Testis (tissue), 3 donors: ENCODE results near the gene EZH2. TPM values are rescaled to one million over a fixed set of nuclear protein-coding genes. Genes with fewer than 3 reads are reported as not detected.

Experiments used
- DNase-seq: peaks from one replicate; pipeline ENCODE4 v3.0.0-alpha.2; 2019
- H3K27ac ChIP-seq, 2 donors: fragments of 200-600 bp; sonication (generic); one replicate each; pipeline ENCODE4 v1.5.1; 2019
- H3K27me3 ChIP-seq: fragments of 200-600 bp; sonication (generic); one replicate; pipeline ENCODE4 v1.5.1; 2019
- H3K36me3 ChIP-seq: fragments of 200-600 bp; sonication (generic); one replicate; pipeline ENCODE4 v1.5.1; 2017; ENCODE audit warnings: low read depth; ENCODE audit errors: missing control alignments
- H3K4me1 ChIP-seq: fragments of 200-600 bp; sonication (generic); one replicate; pipeline ENCODE4 v1.5.1; 2019
- H3K4me3 ChIP-seq, 2 donors: fragments of 200-600 bp; sonication (generic); one replicate each; pipeline ENCODE4 v1.5.1; 2017 to 2019
- H3K9me3 ChIP-seq: fragments of 200-600 bp; sonication (generic); one replicate; pipeline ENCODE4 v1.5.1; 2017
- CTCF ChIP-seq, 3 experiments: fragments of 450-650 bp in 2 of 3; fragments of 200-600 bp in 1 of 3; sonication (generic) in 1 of 3; IDR thresholded peaks; one replicate each; pipeline ENCODE4 v1.5.1; 2016 to 2019; ENCODE audit warnings: antibody characterized with exemption in 3 of 3, mild to moderate bottlenecking in 2 of 3, moderate library complexity in 1 of 3
- POLR2A ChIP-seq: fragments of 450-650 bp; IDR thresholded peaks from one replicate; pipeline ENCODE4 v1.6.1; 2017; ENCODE audit warnings: antibody characterized with exemption, mild to moderate bottlenecking, moderate library complexity
- WGBS, 2 donors: methylation state at CpG; one replicate each; pipeline ENCODE4 v1.1.5; 2018; 5-methylcytosine and 5-hydroxymethylcytosine counted together
- intact Hi-C: fragments of 100-400 bp; cut with DNase I; formaldehyde crosslinking; loops from one replicate; pipeline ENCODE4 v1.15.1; 2023; ENCODE audit warnings: low total_unique reads
- polyA plus RNA-seq: library from polyadenylated mRNA; stranded (reverse); fragments of 350-450 nt; fragmentation: Illumina TruSeq; extraction: RNeasy Lipid Tissue Mini Kit (QIAGEN cat#74804); gene quantifications from one replicate; pipeline ENCODE4 v1.2.3, GENCODE V29; 2014; ENCODE audit warnings: low read depth, low replicate concordance; ENCODE audit not compliant: insufficient read depth
- total RNA-seq, 2 donors: library from RNA; depleted of rRNA; stranded (reverse); fragments of >200 nt; gene quantifications; one replicate each; pipeline ENCODE4 v1.2.3, GENCODE V29; 2016

EZH2 gene
- total and polyA plus RNA-seq, 3 donors from 2014 or later: 27.0 to 60.3 (median 36.0) TPM

GRCh38 chr7:148838905-148839304 lies 45.2 kb downstream of the EZH2 start:
- WGBS, 2 donors: 81 to 87% methylated on average over 2 of the region's 2 CpGs

GRCh38 chr7:148835854-148836253 lies 48.2 kb downstream of the EZH2 start:
- DNase-seq: no peak
- WGBS, 2 donors: 92 to 95% methylated on average over 4 of the region's 4 CpGs
- Histone ChIP-seq H3K4me3 (no peak overlapping the region), H3K4me1 (no peaks in the 10 kb centered on the region), H3K27ac (no peak overlapping the region), H3K27me3 (no peaks in the 10 kb centered on the region), H3K9me3 (no peaks in the 10 kb centered on the region), H3K36me3 (no peaks in the 10 kb centered on the region)
- TF ChIP-seq CTCF (IDR thresholded peaks at IDR 0.05): no peak
- TF ChIP-seq POLR2A: no peak
- intact Hi-C loops: no loop called here

More at GRCh38 chr7:148838905-148839304, 45.2 kb downstream of the EZH2 start:
- TF ChIP-seq POLR2A (no peak), CTCF (IDR thresholded peaks at IDR 0.05) (no peak)
- Histone ChIP-seq H3K27me3 (no peaks in the 10 kb centered on the region), H3K4me3 (no peak overlapping the region), H3K9me3 (no peaks in the 10 kb centered on the region), H3K27ac (no peak overlapping the region), H3K4me1 (no peaks in the 10 kb centered on the region), H3K36me3 (no peaks in the 10 kb centered on the region)
- intact Hi-C loops: no loop called here
- no peak for DNase-seq

- no peak for DNase-seq
- Histone ChIP-seq H3K27ac (no peak overlapping the region), H3K4me3 (no peak overlapping the region), H3K4me1 (no peaks in the 10 kb centered on the region), H3K9me3 (no peaks in the 10 kb centered on the region), H3K27me3 (no peaks in the 10 kb centered on the region), H3K36me3 (no peaks in the 10 kb centered on the region)
- intact Hi-C loops: no loop called here
- TF ChIP-seq CTCF (IDR thresholded peaks at IDR 0.05) (no peak), POLR2A (no peak)
- 94 to 98% methylated on average over 2 of the region's 2 CpGs for WGBS, 2 donors
Observed at GRCh38 chr7:148834605-148835004, 49.5 kb downstream of the EZH2 start.

- 87 to 91% methylated on average over 2 of the region's 2 CpGs for WGBS, 2 donors
Observed at GRCh38 chr7:148831782-148832181, 52.3 kb downstream of the EZH2 start.

More at GRCh38 chr7:148831782-148832181, 52.3 kb downstream of the EZH2 start:
- Histone ChIP-seq H3K4me1 (no peaks in the 10 kb centered on the region), H3K27ac (no peak overlapping the region), H3K4me3 (no peak overlapping the region), H3K27me3 (no peaks in the 10 kb centered on the region), H3K36me3 (no peaks in the 10 kb centered on the region), H3K9me3 (no peaks in the 10 kb centered on the region)
- DNase-seq: no peak
- TF ChIP-seq POLR2A (no peak), CTCF (IDR thresholded peaks at IDR 0.05) (no peak)
- intact Hi-C loops: no loop called here
